HG03575 (cell line): ENCODE results near the gene ZNF358.

Experiments used
- ATAC-seq: cut with Tn5 transposase; IDR thresholded peaks from one replicate; pipeline ENCODE4 v1.9.1; 2021; ENCODE audit not compliant: unreplicated experiment, insufficient number of reproducible peaks, low FRiP score; ENCODE audit errors: extremely low read depth

Gene ZNF358

GRCh38 chr19:7550169-7550770 is 34.4 kb downstream of the ZNF358 start:
- ATAC-seq, result no peak

- ATAC-seq, result no peak
These were observed 35.3 kb downstream of the ZNF358 start for GRCh38 chr19:7550987-7551761.

- no peak for ATAC-seq
These were observed 36.9 kb downstream of the ZNF358 start for GRCh38 chr19:7552781-7553180.

GRCh38 chr19:7554565-7554964 is 38.7 kb downstream of the ZNF358 start:
- no peak for ATAC-seq

GRCh38 chr19:7554990-7555864 is 39.3 kb downstream of the ZNF358 start:
- no peak for ATAC-seq

GRCh38 chr19:7556696-7557315 is 40.9 kb downstream of the ZNF358 start:
- no peak for ATAC-seq

- no peak for ATAC-seq
These were observed 42.8 kb downstream of the ZNF358 start for GRCh38 chr19:7558667-7559066.

GRCh38 chr19:7559102-7559501 is 43.2 kb downstream of the ZNF358 start:
- no peak for ATAC-seq

- ATAC-seq, result no peak
These were observed 44.4 kb downstream of the ZNF358 start for GRCh38 chr19:7560255-7560654.

GRCh38 chr19:7561325-7561724 is 45.4 kb downstream of the ZNF358 start:
- no peak for ATAC-seq

- no peak for ATAC-seq
These were observed 46.9 kb downstream of the ZNF358 start for GRCh38 chr19:7562646-7563393.

- no peak for ATAC-seq
These were observed 49.0 kb downstream of the ZNF358 start for GRCh38 chr19:7564866-7565265.

- no peak for ATAC-seq
These were observed 49.4 kb downstream of the ZNF358 start for GRCh38 chr19:7565332-7565731.
